Heart right ventricle (tissue), 16 donors: Measurements from ENCODE around the gene SLC22A1. TPM values are rescaled to one million over a fixed set of nuclear protein-coding genes. Genes with fewer than 3 reads are reported as not detected.
A peak's percentile ranks its signal among the peaks of the same experiment; 100 is the strongest.

ENCODE experiments used
- ATAC-seq, 8 donors: fragments of 200-7000 bp; cut with Tn5 transposase; one replicate each; pipeline ENCODE4 v1.9.1; 2020; ENCODE audit warnings: mild to moderate bottlenecking in 8 of 8, moderate library complexity in 8 of 8, moderate number of reproducible peaks in 1 of 8
- DNase-seq, 2 donors: peaks; one replicate each; pipeline ENCODE4 v3.0.0-alpha.2; 2020
- H3K27ac ChIP-seq, 10 donors: fragments of 200-600 bp; sonication (generic) in 2 of 10; one replicate each; pipeline versions ENCODE4 v1.5.0 to v1.8.0; 2020 to 2022; ENCODE audit warnings: mild to moderate bottlenecking in 3 of 10
- H3K27me3 ChIP-seq, 7 donors: fragments of 200-600 bp; one replicate each; pipeline ENCODE4 v1.8.0; 2021 to 2022; ENCODE audit warnings: mild to moderate bottlenecking in 2 of 7
- H3K36me3 ChIP-seq, 9 donors: fragments of 200-600 bp; sonication (generic) in 1 of 9; one replicate each; pipeline versions ENCODE4 v1.5.0 to v1.8.0; 2020 to 2022; ENCODE audit warnings: mild to moderate bottlenecking in 2 of 9
- H3K4me1 ChIP-seq, 9 donors: fragments of 200-600 bp; sonication (generic) in 1 of 9; one replicate each; pipeline versions ENCODE4 v1.5.0 to v1.8.0; 2020 to 2022; ENCODE audit warnings: mild to moderate bottlenecking in 4 of 9
- H3K4me3 ChIP-seq, 10 donors: fragments of 200-600 bp; sonication (generic) in 2 of 10; one replicate each; pipeline versions ENCODE4 v1.5.0 to v1.8.0; 2020 to 2022; ENCODE audit warnings: mild to moderate bottlenecking in 7 of 10, moderate library complexity in 2 of 10
- H3K9me3 ChIP-seq, 11 donors: fragments of 200-600 bp in 10 of 11; sonication (generic) in 2 of 11; one replicate each; pipeline versions ENCODE4 v1.5.0 to v1.8.0; 2013 to 2022; ENCODE audit warnings: mild to moderate bottlenecking in 2 of 11, control low read depth in 1 of 11, moderate library complexity in 1 of 11
- WGBS, 2 donors: extraction: QIAGEN DNeasy Blood & Tissue Kit; methylation state at CpG; one replicate each; pipeline ENCODE4 v1.1.7; 2013; ENCODE audit warnings: inconsistent platforms in 1 of 2; 5-methylcytosine and 5-hydroxymethylcytosine counted together
- intact Hi-C, 10 donors: fragments of 100-400 bp; cut with DNase I; formaldehyde crosslinking; loops; one replicate each; pipeline versions ENCODE4 v1.11.1 to v1.14.2; 2022
- long read RNA-seq, 3 donors: library from polyadenylated mRNA; unstranded; transcript quantifications; one replicate each; pipeline ENCODE4 v2.0.0, GENCODE V29; 2020 to 2021
- polyA plus RNA-seq, 2 donors: library from polyadenylated mRNA; stranded (reverse); fragments of 200-250 nt; gene quantifications; one replicate each; pipeline ENCODE4 v1.2.3, GENCODE V29; 2013
- total RNA-seq, 10 donors: library from RNA; stranded (reverse); fragmentation: NEBNext Ultra II Directional in 3 of 10; extraction: Animal tissue kit (Norgen Biotek cat#: 25700) in 3 of 10; gene quantifications; one replicate each; pipeline versions ENCODE4 v1.2.1 to v1.2.4, GENCODE V29; 2021 to 2023
- TF ChIP-seq, protein P1 (sequence below), 9 donors: fragments of 200-600 bp; sonication (generic) in 2 of 9; IDR thresholded peaks; one replicate each; pipeline versions ENCODE4 v1.5.0 to v1.8.0; 2021 to 2022; ENCODE audit warnings: antibody characterized with exemption in 9 of 9, mild to moderate bottlenecking in 5 of 9, moderate library complexity in 1 of 9
- donor health status: Arrhythmogenic right ventricular cardiomyopathy.
- donor health status: ischemic (EF 13 %, LVEDD 7.1; RV severe dilation, severe dysfunction).
- donor health status: healthy with polysubstance abuse.
- donor health status: DM: no; HTN: yes; CAD: no.
- donor health status: DM: no; HTN: no; CAD: no.
- donor health status: ischemic (EF 25% LVEDD 6.9; RV normal size, moderate dysfunction).
- donor health status: ischemic (EF 25% LVEDD 5.7; RV mildly dilated, moderate dysfunction).
- donor health status: healthy.
- donor health status: DM: yes; HTN: yes; CAD: no.
- donor health status: Ischemic cardiomyopathy.
- donor health status: ischemic (EF 35%, LVEDD 5.7; RV mildly dilated, moderate dysfunction).
- donor health status: nonischemic (EF 11% LVEDD 7.7; RV severe dilation, severe dysfunction).
- donor health status: DM: yes; HTN: yes; CAD: no.
- donor health status: PGD.
- donor health status: ischemic (EF 29% LVEDD 5.4; RV normal size, mild dysfunction).
- donor health status: nonischemic (EF 23%, LVEDD 6.1; RV moderate dilation, normal function).

The SLC22A1 gene
- 1 to 10 TPM in 1 of 10 donors, under 1 TPM in 7, not detected in 2; 0.16 to 1.4 (median 0.51) TPM for total RNA-seq
- polyA plus RNA-seq: under 1 TPM in 1 of 2 donors, not detected in 1; 0.10 TPM
- long read RNA-seq, donor 1, partial matches to known transcripts: 1 of 1 reads
- long read RNA-seq, donor 1, other reads (novel, unspliced or antisense): 0 of 1 reads
- long read RNA-seq, donor 2: 0 reads
- long read RNA-seq, donor 3: 0 reads

DNA sequence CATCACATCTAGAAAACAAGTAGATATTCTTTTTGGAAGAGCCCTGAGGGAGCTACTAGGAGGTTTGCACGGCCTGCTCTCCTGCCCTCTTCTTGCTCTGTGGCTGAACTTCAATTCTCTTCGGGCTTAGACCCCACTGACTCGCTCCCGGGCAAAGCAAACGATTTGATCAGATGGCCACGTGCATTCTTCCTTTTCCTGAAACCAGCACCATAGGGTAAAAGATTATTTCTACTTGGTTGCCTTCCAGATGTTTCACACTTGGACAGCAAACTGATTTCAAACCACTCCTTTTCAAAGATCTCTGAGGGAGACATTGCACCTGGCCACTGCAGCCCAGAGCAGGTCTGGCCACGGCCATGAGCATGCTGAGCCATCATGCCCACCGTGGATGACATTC, at the start of gene SLC22A1:
Gene SLC22A1 (plus strand): TSS at position 258 of the 400 bp plus-strand sequence. CDS start 121 bp downstream, at position 379.
- no peaks in the 10 kb centered on the region for H3K4me1 ChIP-seq
- H3K27me3 ChIP-seq: no peaks in the 10 kb centered on the region
- ATAC-seq (no peak), DNase-seq (no peak)
- 74 to 83% methylated on average over 8 of the region's 8 CpGs for WGBS, 2 donors
- no peak within 1 kb of the TSS for H3K27ac ChIP-seq
- H3K4me3 ChIP-seq: no peak within 1 kb of the TSS
- peaks cover 0 to 7% (median 0%) of the 10 kb centered on the region in 9 donors for H3K36me3 ChIP-seq
- peaks cover 0 to 11% (median 0%) of the 10 kb centered on the region in 11 donors for H3K9me3 ChIP-seq
- TF ChIP-seq, protein P1, sequence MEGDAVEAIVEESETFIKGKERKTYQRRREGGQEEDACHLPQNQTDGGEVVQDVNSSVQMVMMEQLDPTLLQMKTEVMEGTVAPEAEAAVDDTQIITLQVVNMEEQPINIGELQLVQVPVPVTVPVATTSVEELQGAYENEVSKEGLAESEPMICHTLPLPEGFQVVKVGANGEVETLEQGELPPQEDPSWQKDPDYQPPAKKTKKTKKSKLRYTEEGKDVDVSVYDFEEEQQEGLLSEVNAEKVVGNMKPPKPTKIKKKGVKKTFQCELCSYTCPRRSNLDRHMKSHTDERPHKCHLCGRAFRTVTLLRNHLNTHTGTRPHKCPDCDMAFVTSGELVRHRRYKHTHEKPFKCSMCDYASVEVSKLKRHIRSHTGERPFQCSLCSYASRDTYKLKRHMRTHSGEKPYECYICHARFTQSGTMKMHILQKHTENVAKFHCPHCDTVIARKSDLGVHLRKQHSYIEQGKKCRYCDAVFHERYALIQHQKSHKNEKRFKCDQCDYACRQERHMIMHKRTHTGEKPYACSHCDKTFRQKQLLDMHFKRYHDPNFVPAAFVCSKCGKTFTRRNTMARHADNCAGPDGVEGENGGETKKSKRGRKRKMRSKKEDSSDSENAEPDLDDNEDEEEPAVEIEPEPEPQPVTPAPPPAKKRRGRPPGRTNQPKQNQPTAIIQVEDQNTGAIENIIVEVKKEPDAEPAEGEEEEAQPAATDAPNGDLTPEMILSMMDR (IDR thresholded peaks at IDR 0.05): no peak
- intact Hi-C loops: no loop called here

DNA sequence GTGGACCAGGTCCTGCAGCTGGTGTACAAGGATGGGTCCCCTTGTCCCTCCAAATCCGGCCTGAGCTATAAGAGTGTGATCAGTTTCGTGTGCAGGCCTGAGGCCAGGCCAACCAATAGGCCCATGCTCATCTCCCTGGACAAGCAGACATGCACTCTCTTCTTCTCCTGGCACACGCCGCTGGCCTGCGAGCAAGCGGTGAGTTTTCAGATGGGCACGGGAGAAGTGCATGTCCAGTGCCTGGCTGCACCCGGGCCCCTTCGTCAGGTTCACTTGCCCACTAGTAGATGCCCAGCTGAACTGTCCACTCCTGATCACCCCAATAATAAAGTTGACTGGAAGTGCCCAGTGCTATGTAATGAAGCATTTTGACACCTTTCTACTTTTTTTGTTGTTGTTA, 48.3 kb upstream of the SLC22A1 start:
- ATAC-seq (peak in 1 of 8 donors; percentile 18), DNase-seq (no peak)
- H3K36me3 ChIP-seq: peaks cover 0 to 100% (median 81%) of the 10 kb centered on the region in 9 donors
- H3K9me3 ChIP-seq: no peaks in the 10 kb centered on the region
- TF ChIP-seq, protein P1 (IDR thresholded peaks at IDR 0.05): no peak
- WGBS, 2 donors: 89 to 90% methylated on average over 9 of the region's 9 CpGs
- intact Hi-C loops: loop anchor here in 2 of 10 donors (10.0 kb wide), 2 partner anchors 198 to 208 kb away; no protein-coding TSS in a partner anchor
- H3K4me1 ChIP-seq: no peaks in the 10 kb centered on the region
- no peak overlapping the region for H3K27ac ChIP-seq
- no peaks in the 10 kb centered on the region for H3K27me3 ChIP-seq
- no peak overlapping the region for H3K4me3 ChIP-seq

DNA sequence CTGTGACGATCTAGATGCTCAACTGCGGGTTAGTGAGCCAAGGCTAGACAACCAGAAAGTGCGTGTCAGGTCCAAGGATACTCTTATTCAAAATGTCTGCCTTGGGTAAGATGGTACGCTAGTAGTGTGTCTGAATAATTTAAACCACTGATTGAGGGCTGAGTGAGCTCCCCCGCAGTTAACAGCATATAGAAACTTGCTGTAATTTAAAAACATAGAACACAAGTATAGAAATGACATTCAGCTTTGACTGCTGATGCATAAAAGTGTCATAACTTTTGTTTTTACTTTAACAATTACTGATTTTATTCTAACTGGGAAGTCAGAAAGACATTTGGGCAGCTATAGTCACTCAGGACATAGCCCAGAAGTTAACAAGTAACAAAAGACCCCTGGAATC, 45.6 kb upstream of the SLC22A1 start:
- ATAC-seq: no peak
- H3K27ac ChIP-seq: no peak overlapping the region
- H3K4me3 ChIP-seq: no peak overlapping the region
- no peaks in the 10 kb centered on the region for H3K27me3 ChIP-seq
- no peaks in the 10 kb centered on the region for H3K4me1 ChIP-seq
- intact Hi-C loops: loop anchor here in 2 of 10 donors (10.0 kb wide), 2 partner anchors 201 to 211 kb away; no protein-coding TSS in a partner anchor
- H3K9me3 ChIP-seq: no peaks in the 10 kb centered on the region
- 95 to 96% methylated on average over 5 of the region's 5 CpGs for WGBS, 2 donors
- TF ChIP-seq, protein P1 (IDR thresholded peaks at IDR 0.05): no peak
- DNase-seq: no peak
- peaks cover 0 to 100% (median 83%) of the 10 kb centered on the region in 9 donors for H3K36me3 ChIP-seq

DNA sequence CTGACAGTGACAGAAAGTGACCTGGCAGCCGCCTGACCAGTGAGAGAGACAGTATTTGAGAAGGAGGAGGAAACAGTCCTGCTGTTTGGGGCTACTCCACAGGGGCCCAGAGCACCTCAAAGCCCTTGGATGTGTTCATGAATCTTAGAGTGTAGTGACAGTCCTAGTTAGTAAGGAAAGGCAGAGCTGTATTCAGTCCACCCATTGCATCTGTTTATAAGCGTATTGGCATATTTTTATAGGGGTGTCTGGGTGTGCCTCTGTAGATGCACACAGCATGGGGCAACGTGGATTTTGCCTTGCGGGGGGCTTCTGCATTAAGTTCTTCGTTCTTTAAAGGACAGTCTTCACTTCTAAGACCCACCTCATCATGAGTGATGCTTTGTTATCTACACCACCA, 44.6 kb upstream of the SLC22A1 start:
- H3K36me3 ChIP-seq: peaks cover 0 to 100% (median 85%) of the 10 kb centered on the region in 9 donors
- intact Hi-C loops: loop anchor here in 2 of 10 donors (10.0 kb wide), 2 partner anchors 202 to 212 kb away; no protein-coding TSS in a partner anchor
- H3K27ac ChIP-seq: no peak overlapping the region
- WGBS, 2 donors: 91 to 92% methylated on average over 5 of the region's 5 CpGs
- DNase-seq: no peak
- TF ChIP-seq, protein P1 (IDR thresholded peaks at IDR 0.05): no peak
- ATAC-seq: no peak
- H3K4me1 ChIP-seq: no peaks in the 10 kb centered on the region
- H3K4me3 ChIP-seq: no peak overlapping the region
- H3K9me3 ChIP-seq: no peaks in the 10 kb centered on the region
- no peaks in the 10 kb centered on the region for H3K27me3 ChIP-seq
